GM03348 (cell line): ENCODE measurements around the gene RIPOR3.
"Not testable (repeated sequence)": the region's sequence is repeated elsewhere in the genome, so short reads cannot be mapped to it uniquely, and the experiment has no call there.

Source experiments
- DNase-seq: peaks from one replicate; pipeline ENCODE4 v3.0.0; 2012; ENCODE audit warnings: low spot score

The RIPOR3 gene

DNA sequence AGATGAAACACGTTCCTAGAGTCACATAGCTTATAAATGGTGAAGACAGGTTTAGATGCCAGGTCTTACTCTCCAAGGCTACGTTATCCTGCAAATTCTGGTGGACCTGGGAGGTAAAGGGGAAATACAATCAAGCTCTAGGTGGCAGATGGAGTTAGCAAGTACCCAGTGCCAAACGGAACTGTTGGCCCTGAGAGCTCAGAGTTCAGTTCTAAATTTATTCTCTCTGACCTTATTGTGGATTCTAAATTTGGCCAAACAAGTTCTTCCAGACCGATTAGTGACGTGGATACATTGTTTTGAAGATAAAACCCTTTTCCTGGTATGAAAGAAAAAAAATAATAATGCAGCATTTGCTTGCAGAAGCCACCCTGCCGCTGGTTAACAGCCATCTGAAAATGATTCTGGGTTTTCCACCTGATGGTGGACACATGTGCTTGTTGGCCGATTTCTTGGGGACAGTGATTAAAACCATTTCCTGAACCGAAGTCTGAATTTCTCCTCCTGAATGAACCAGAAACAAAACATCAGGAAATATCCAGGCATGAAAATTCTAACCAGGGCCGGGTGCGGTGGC is 32.5 kb downstream of the RIPOR3 start:
- DNase-seq = no peak

DNA sequence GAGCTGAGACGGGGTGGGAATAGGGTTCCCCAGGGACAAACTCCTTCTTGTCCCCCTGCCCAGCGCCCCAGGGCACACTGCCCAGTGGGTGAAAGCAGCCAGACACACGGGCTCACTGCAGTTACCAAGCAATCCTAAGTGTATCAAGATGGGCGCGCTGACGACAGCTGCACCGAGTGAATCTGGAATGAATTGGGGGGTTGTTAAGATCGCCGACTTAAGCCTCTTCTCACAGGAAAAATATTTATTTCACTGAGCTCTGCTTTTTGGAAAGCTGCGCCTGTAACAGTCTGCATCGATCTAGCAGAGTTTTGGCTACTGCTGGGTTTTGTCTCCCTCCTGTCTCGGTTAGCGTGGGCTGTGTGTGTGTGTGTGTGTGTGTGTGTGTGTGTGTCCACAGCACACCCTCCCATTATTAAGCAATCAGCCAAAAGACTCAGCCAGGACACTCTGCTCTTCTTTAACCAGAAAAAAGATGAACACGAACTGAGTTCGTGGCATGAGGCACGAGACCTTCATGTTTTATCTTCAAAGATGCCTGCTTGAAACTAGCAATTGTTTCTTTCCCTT is 35.9 kb downstream of the RIPOR3 start:
- peak; percentile 78 for DNase-seq

DNA sequence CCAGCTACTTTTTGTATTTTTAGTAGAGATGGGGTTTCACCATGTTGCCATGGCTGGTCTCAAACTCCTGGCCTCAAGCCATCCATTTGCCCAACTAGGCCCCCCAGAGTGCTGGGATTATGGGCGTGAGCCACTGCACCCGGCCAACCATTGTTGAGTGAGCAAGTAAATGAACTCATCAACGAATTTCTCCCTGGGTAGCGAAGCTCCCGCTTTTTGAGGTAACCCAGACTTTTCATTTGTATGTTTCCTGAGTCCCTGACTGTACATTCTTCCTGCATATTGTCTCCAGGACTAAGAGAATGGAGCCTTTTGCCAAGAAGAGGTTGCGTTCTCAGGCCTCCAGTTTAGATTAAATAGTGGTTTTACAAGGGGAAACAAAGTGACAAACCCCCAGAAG is 36.4 kb downstream of the RIPOR3 start:
- peak; percentile 34 for DNase-seq

DNA sequence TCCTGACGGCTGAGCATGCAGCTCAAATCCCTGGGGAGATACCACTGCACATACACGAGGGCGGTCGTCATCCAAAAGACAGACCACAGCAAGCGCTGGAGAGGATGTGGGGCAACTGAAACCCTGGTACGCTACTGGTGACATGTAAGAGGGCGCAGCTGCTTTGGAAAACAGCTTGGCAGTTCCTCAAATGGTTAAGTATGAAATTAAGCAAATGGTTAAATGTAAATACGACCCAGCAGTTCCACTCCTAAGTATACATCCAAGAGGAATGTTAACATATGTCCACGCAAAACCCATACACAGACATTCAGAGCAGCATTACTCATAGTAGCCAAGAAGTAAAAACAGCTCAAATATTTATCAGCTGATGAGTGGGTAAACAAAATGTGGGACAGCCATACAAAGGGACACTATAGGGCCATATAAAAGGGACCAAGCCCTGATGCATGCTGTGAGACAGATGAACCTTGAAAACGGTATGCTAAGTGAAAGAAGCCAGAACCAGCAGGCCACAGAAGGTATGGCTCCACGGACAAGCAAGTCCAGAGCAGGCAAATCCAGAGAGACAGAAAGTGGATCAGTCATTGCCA is 38.5 kb downstream of the RIPOR3 start:
- no peak for DNase-seq

DNA sequence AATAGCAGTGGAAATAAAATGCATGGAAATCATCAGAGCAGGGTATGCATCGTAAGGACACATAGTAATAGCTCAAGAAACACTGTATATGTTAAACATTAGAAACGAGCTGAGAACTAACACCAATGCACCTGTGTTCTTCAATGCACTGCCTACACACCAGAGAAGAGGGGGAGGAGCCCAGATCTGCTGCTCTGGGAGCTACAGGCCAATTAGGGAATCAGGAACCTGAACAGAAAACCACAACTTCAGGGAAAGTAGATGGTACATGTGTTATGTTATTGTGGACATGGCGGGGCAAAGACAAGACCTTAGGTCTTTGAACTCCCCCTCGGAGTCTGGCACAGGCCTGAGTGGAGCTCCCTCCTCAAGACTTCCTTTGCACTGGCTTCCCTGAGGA is 39.7 kb downstream of the RIPOR3 start:
- DNase-seq = no peak

DNA sequence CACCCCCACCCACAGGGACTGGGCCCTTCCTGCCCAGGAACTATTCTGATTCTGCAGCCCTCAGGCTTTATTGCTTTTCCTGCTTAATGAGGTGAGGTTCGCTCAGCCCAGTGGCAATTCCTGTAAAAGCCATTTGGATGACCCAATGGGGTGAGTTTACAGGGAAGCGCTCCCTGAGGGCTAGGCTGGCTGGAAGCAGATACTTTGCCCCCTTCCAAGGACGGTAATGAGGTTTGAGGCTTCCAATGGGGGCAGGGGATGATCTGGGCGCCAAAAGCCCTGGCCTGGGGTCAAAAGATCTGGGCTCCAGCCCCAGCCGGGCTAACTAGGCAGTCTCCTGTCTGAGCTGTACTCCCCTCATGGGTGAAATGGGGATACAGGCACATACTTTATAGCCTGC is 41.8 kb downstream of the RIPOR3 start:
- DNase-seq = no peak

DNA sequence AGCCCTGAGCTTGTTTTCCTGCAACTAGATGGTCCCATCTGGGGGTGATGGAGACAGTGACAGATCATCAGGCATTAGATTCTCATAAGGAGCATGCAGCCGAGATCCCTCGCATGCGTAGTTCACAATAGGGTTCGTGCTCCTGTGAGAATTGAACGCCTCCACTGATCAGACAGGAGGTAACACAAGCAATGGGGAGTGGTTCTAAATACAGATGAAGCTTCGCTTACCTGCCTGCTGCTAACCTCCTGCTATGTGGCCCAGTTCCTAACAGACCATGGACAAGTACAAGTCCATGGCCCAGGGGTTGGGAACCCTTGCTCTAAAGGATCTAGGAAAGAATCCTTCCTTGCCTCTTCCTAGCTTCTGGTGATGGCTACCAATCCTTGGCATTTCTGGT is 42.7 kb downstream of the RIPOR3 start:
- DNase-seq = no peak

DNA sequence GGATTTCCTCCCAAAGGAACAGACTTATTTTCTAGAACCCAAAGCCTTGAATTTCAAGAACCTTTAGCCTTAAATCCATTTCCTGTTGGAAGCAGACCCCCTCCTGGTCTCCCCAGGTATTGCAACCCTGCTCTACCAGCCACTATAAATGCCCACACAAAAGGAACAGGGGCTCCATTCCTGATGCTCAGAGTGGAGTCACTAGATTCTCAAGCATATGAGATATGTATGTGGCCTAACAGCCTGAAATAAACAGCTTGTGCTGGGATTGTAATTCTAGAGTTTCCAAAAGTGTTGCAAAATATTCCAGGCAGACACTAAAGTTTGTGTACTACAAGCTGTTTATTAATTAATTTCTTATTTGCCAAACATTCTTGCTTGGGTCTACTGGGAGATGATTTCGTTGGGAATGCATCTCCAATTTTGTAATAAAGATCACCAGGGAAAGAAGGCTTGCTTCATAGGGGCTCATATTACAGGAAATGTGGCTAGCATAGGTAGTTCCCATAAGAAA is 44.8 kb downstream of the RIPOR3 start:
- peak; percentile 67 for DNase-seq

DNA sequence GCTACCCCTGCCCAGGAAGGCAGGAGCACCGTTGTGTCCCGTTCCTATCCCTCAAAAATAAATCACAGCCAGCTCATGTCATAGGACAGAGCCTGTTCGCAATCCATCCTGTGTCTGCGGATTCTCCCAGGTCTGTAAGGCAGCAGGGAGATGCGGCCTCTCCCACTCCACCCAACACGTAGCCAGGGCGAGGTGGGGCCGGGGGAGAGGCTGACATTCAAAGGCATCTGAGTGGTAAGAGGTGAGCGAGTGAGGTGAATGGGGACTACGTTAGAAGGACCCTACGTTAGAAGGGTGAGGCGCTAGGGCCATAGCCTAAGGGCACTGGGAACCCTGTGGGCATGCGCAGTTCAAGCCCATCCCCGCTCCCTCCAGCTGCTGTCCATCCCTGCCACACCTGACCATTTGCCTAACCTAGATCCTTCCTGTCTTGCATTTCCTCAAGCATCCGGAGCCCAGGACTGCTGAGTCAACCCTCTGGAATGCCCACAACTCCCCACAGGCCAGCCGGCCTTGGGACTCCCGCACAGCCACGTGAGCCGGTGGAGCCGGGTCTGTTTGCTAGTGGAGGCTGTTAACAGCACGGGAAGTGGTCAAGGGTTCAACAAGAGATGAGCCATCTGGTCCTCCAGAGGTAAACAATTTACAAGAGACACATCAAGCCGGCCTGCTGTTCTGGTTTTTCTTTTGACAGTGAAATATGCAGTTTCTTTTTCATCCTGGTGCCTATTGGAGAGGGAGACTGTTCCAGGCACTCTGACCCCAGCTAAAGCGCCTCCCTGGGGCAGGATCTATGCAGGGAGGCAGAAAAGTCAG is 45.9 kb downstream of the RIPOR3 start:
- DNase-seq = peak; percentile 93

DNA sequence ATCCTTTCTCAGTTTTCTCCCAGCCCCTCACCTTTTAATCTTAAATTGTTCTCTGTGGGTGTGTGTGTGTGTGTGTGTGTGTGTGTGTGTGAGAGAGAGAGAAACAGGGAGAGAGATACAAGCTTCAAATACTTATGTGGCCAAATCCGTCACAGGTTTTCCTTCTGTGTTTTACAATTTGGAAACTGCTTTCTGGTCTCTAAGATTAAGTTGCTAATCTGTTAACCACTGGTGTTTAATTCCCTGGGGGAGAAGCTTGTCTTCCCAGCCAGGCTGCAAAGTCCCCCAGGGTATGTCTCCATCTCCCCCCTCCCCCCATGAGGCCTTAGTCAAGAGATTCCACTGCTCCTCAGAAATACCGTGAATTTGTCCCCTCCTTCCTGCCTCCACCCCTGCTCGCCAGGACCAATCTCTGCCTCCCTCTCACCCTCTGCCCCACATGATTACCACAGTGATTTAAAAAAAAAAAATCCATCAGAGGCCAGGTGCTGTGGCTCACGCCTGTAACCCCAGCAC is 49.0 kb downstream of the RIPOR3 start:
- no peak for DNase-seq

DNA sequence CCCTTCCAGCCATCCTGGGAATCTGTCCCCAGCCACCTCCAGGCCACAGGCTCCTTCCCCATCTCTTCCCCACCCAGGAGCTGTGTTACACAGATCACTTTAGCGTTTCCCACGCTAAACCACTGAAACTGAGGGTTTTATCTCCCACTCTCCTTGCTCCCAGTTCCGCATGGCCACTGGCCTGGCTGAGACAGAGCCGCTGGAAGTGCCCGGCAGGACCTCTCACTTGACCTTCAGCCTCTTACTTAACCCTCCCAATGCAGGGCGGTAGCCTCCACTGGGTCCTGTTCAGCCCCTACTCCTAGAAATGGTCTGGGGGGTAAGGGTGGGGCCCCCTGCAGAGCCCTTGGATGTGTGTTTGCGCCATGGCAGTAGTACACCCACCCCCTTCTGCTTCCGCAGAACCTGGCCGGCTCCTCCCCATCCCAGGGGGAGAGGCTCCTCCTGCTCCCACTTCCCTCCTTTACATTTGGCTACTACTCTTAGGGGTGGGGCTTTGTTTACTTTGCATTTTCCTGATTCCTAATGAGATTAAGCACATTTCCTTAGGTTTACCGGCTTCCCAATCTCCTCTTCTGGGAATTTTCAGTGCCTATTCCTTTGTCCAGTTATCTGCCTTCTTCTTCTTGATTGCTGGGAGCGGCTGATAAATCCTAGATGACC is 49.6 kb downstream of the RIPOR3 start:
- DNase-seq = not testable (repeated sequence)

DNA sequence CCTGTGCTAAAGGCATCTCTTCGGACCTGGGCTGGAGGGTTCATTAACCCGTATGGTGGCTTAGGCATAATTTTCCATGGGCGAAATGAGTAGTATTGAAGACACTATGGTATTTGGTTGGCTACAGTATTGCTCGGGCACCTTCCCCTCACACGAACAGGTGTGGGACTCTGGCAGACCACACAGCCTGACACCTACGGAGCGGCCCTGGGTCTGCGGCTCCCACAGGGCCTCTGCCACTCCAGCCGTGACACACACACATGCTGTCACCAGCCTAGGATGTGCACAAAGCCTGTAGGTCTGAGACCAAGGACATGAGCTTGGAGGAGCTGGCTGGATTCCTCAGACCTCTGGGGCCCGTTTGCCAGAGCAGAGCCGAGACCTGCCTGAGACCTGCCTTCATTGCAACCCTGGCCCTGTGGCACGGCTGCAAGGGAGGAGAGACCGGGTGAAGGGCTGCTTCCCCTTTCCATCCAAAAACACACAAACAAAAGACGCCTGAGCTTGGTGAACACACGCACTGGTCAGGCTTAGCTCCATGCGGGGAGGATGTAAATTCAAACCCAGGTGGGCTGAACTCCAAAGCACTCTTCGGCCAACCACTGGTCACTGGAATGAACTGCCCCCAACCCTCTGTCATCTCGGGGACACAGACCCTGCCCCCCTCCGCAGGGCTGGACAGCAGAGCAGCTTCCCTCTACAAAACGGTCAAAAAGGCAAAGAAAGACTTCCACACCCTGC is 51.2 kb downstream of the RIPOR3 start:
- not testable (repeated sequence) for DNase-seq

DNA sequence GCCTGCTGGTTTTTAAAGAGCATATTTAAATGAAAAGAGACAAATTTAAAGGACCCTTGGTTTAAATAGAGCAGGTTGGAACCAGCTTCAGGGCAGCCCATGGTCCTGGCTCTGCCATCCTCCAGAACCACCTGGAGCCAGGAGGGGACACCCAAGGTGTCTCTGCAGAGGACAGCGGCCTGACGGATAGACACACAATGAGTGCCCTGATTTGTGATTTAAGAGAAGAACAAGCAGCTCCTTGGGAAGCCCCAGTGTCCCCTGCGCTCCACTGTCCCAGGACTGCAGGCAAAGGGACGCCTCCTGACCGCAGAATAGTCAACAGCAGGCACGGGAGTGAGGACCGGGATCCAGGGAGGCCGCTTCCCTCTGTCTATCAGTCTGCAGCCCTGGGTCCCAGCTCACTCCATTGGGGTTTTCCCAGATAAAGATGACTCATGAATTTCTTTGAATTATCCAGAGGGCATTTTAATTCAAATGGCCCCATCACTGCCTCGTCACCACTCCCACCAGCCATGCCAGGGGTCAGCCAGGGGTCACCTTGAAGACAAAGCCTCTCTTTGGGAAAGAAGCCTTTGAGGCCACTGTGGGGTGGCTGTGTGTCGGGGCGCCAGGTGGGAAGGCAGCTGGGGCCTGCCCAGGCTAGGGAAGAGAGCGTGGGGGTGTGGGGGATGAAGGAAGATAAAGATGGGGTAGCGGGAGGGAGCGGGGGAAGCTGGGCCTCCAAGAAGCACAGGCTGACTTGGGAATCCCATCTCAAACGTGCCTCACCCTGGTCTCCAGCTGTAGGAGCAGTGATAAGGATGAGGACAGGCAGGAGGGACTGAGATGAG is 53.1 kb downstream of the RIPOR3 start:
- peak; percentile 53 for DNase-seq

DNA sequence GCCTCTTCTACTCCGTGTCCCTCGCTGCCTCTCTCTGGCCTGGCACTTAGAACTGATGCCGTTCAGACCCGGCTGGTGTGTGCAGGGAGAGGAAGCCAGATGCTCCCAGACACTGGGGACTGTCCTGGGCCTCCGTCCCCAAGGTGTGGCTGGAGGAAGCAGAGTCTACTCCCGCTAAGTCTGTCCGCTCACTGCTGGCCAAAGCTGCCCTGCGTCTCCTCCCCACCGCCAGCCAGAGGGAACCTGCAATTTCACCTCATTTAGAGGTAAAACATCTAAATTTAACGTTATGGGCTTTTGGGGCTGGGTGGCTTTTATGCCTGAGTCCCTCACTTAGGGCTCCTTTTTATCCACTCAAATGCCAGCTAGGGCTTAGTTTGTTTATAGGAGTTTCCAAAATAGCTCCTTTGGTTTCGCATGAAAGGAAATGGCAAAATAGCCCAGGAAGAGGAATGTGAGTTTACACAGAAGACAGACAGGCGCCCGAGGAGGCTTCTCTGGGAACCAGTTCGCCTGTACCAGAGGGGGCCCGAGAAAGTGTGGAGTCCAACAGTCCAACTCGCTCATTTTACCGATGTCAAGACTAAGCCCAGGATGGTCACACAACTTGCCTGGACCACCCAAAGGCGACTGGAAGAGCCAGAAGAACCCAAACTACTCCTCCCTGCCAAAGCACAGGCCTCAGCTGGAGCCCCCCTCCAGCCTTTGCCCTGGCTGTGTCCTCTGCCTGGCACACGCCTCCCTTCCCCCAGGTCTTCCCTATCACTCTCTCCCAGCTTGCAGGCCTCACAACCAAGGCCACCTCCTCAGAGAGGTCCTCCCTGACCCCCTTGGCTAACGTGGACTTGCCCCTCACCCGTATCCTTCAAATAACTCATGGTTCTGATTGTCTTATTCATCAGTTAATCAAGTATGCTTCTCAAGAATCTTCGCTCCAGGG is 54.5 kb downstream of the RIPOR3 start:
- DNase-seq = no peak

DNA sequence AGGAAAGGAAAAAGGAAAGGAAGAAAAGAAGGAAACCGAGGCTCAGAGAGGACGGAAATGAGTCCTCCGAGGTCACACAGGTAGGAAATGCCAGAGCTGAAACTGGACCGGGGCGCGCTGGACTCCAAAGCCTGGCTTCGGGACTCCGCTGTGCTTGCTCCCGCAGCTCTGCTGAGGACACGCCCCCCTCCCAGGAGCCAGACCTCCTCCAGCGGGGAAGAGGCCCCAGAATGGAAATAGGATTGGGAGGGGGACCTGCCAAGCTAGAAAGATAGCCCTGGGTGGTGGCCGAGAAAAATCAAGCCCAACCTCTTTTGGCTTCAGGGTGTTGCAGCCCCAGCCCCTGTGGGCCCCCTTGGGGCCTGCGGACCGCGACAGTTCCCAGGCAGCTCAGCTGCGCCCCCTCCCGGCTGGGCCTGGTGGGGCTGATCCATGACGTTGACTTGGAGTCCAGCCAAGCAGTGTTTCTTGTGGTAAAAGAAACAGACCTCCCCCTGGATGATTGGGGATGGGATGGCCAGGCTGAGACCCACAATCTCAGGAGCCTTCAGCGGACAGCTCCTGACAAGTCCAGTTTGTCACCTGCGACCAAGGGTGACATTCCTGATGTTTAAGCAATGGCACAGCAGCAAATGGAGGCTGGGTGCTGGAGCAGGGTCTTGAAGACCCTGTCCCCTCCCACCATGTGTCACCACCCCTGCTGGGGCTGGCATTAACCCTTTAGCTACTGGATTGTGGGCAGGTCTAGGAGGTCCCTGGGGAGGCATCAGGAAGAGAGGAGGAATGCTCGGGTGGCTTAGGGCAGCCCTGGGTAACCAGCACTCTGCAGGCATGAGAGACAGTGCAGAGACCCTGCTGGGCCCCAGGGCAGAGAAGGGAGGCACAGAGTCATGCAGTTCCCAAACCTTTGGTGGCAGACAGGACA is 55.4 kb downstream of the RIPOR3 start:
- DNase-seq = peak; percentile 88

DNA sequence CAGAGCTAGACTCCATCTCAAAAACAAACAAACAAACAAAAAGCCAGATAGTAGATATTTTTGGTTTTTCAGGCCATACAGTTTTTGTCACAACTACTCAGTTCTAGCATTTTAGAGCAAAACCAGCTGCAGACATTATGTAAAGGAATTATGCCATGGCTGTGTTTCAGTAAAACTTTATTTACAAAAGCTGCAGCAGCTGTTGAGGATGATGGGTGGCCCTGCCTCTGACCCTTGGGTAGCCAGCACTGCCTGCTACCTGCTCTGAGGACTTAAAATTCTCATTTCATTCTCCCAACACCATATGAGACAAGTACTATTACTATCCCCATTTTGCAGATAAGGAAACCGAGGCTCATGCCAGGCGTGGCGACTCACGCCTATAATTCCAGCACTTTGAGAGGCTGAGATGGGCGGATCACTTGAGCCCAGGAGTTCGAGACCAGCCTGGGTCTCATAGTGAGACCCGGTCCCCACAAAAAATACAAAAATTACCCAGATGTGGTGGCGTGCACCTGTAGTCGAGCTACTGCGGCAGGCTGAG is 56.3 kb downstream of the RIPOR3 start:
- DNase-seq = no peak

DNA sequence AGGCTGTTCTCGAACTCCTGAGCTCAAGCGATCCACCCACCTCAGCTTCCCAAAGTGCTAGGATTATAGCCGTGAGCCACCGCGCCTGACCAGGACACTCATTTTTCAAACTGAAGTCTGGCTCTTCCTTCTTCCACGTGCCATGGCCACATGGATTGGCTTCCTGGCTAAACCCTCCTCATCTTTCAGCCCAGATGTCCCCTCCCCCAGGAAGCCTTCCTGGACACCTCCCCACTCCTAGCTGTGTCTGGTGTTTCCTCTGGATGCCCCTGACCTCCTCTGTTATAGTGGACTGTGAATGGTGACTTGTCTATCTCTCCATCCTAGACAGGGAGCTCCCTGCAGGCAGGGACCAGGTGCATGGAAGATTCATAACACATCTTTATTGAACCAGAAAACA is 57.2 kb downstream of the RIPOR3 start:
- DNase-seq = no peak

DNA sequence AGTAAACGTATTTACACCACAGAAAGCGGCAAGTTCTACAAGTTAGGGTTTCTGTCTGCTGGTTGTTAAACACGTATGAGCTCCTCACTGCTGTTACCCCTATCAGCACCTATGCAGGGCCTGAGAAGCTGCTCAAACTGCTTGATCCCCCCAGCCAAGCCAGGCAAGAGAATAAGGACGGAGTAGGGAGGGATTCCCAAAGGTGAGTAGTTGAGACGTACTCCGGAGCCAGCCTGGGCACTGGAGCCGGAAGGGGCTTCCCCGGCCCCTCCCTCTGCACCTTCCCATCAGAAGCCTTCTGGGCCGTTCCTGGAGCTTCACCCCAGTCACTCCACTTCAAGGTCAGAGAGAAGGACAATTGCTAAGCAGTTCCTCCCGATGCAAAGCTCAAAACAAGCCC is 58.0 kb downstream of the RIPOR3 start:
- no peak for DNase-seq
